GM15510 (cell line): Measurements from ENCODE around the gene NHSL1.

ENCODE experiments used
- POLR2A ChIP-seq: IDR thresholded peaks from 3 replicates; pipeline ENCODE4 v1.6.1; 2011; ENCODE audit warnings: borderline replicate concordance; ENCODE audit not compliant: insufficient read length; ENCODE audit errors: extremely low read depth

Gene NHSL1

DNA sequence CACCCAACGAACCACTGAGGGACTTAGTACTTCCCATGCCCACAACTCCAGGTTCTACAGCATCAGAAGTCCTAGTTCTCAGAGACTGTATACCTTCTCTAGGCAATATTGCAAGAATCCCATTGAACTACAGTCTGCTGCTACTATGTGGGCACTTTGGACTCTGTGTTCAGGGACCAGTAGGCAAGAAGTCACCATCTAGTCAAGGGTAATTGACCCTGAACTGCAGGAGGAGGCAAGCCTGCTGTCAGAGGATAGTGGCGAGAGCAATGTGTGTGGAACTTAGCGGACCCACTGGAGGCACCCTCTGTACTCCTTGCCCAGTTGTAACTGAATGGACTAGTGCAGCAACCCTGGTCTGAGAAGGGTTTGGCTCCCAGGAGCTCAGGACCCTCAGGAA is 79.5 kb downstream of the NHSL1 start:
- TF ChIP-seq POLR2A: no peak

- TF ChIP-seq POLR2A: no peak
Measured at GRCh38 chr6:138418118-138418742, 81.1 kb downstream of the NHSL1 start.

- no peak for TF ChIP-seq POLR2A
Measured at GRCh38 chr6:138417493-138418117, 81.7 kb downstream of the NHSL1 start.

- TF ChIP-seq POLR2A: no peak
Measured at GRCh38 chr6:138416206-138416605, 83.1 kb downstream of the NHSL1 start.

GRCh38 chr6:138415125-138415524 is 84.2 kb downstream of the NHSL1 start:
- TF ChIP-seq POLR2A: no peak

DNA sequence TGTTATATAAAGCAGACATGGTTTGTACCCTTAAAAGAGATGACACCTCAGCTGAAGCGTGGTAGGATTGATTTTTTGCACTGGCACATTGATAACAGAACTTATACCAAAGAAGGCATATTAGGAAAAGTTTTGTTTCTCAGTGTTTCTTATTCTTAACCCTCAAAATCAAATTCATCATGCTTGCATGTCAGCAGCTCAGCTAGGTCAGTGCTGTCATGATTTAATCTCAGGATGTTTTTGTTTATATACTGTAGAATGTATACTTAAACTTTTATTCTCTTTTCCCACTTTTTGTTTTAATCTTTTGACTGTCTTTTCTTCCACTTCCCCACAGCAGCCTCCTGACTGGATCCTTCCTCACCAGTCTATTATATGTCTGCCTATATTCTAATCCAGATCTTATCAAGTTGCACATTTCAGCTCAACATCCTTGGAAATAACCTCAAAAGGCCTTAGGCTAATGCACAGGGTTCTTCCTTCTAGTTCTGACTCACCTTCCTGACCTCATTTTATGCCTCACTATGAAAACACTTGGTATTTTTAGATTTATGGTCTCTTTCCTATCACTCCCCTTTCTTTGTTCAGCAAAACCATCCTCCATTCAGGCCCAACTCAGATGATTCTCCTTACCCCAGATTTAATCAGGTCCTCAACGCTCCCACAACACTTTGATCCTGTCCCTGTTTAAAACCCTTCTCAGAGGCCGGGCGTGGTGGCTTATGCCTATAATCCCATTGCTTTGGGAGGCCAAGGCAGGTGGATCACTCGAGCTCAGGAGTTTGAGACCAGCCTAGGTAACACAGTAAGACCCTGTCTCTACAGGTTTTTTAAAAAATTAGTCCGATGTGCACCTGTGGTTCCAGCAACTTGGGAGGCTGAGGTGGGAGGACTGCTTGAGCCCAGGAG is 88.1 kb downstream of the NHSL1 start:
- TF ChIP-seq POLR2A: no peak

DNA sequence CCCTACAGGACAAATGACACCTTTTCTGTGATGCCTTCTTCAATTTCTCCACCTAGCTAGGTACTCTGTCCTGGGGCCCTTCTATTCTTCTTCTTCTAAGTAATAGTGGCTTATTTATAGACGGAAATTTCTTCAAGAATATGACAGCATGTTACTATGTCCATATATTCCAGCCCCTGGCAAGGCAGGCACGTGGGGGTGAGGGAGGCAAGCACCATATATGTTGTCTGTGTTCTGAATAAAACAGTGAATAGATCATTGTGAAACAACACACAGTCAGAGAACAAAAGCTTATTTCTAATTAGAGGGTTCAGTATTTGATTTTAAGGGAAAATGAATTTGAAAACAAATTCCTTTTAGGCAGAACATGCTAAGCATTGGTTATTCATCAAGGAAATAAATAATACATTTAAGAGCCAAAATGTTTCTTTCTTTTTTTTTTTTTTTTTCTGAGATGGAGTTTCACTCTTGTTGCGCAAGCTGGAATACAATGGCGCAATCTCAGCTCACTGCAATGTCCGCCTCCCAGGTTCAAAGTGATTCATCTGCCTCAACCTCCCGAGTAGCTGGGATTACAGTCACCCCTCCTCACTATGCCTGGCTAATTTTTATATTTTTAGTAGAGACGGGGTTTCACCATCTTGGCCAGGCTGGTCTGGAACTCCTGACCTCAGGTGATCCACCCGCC is 89.1 kb downstream of the NHSL1 start:
- no peak for TF ChIP-seq POLR2A

DNA sequence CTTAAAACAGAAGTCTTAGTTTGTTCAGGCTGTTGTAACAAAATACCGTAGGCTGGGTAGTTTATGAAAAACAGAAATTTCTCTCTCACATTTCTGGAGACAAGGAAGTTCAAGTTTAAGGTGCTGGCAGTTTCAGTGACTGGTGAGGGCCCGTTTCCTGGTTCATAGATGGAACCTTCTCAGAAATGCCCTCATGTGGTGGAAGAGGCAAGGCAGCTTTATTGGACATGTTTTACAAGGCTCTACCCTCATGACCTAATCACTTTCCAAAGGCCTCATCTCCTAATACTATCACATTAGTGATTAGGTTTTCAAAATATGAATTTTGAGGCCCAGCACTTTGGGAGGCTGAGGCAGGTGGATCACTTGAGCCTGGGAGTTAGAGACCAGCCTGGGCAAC is 92.9 kb downstream of the NHSL1 start:
- TF ChIP-seq POLR2A: no peak

GRCh38 chr6:138405816-138406413 is 93.4 kb downstream of the NHSL1 start:
- no peak for TF ChIP-seq POLR2A

DNA sequence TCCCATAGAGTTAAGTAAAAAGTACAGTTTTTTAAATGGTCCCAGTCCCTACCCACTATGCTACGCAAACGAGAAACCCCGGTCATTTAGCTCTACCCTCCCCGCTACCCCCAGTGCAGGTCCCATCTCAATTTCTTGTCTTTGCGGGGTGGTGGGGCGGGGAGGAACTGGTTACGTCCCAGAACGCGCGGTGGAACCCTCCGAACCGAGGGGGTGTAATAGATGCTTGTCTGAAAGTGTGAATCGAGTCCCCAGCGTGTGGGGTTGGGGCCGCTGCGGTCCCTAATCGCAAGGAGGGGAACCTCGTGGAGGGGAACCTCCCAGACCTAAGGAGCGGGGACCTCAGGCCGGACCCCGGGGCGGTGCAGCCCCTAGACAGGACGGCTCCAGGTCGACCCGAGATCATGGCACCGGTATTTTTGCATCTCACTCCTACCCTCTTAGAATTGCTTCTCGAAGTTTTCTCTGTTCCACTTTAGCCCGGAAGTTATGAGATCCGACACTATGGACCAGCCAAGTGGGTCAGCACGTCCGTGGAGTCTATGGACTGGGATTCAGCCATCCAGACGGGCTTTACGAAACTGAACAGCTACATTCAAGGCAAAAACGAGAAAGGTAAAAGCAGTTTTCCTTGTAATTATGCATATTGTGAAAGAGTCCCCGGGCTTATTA is 94.5 kb downstream of the NHSL1 start:
- no peak for TF ChIP-seq POLR2A

DNA sequence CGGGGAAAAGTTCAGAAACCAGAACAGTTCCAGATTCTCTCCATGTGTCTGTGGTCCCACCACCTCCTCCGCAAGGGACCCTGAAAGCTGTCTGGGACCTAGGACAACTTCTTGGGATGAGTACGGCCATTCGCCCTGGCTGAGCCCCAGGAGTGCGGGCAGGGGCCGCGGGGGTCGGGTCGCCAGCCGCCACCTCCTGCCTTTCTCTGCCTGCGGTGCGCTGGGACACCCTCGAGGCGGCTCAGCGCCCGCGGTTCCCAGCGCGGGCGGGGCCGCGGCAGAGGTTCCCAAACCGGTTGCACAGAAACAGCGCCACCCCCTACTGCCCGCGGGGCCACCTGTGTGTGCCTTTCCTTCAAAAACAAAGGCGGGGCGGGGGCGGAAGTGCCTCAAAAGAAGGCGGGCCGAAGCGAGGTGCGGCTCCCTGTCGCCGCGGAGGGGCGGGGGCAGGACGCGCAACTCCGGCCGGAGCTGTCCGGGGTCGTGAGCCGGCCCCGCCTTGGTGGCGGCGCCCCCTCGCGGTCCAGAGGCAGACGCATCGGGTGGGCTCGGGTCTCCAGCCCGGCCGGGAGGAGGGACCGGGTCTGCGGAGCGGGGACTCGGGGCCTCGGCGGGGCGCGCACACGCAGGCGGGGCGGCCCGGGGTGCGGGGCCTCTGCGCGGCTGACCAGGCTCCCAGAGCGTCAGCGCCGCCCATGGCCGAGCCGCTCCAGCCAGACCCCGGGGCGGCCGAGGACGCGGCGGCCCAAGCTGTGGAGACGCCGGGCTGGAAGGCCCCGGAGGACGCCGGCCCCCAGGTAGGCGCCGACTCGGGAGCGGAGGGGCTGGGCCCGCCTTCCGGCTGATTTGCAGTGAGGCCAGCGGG is 95.3 kb downstream of the NHSL1 start, which contains the start of gene HEBP2:
HEBP2 (plus strand) TSS at position 423 of the 865 bp plus-strand sequence; CDS start at position 696, 273 bp downstream.
- TF ChIP-seq POLR2A: peak; percentile 27

- no peak for TF ChIP-seq POLR2A
Measured at GRCh38 chr6:138403324-138403800, 95.9 kb downstream of the NHSL1 start.

- no peak for TF ChIP-seq POLR2A
Measured at GRCh38 chr6:138402838-138403187, 96.5 kb downstream of the NHSL1 start.
